K562 (cell line): ENCODE results near the gene ENPP5. TPM values are rescaled to one million over a fixed set of nuclear protein-coding genes. Genes with fewer than 3 reads are reported as not detected.

ENCODE experiments used
- CBX2 ChIP-seq: fragments of 200-600 bp; sonication (generic); IDR thresholded peaks from one replicate; pipeline ENCODE4 v1.6.1; 2012; ENCODE audit warnings: mild to moderate bottlenecking, low read length, inconsistent platforms; ENCODE audit not compliant: insufficient read depth, poor library complexity, severe bottlenecking
- HES1 ChIP-seq: fragments of 450-650 bp; IDR thresholded peaks from 2 replicates; pipeline ENCODE4 v1.6.1; 2016; ENCODE audit warnings: low read depth, mild to moderate bottlenecking, moderate library complexity
- NELFE ChIP-seq: IDR thresholded peaks from 2 replicates; pipeline ENCODE4 v1.6.1; 2011; ENCODE audit warnings: mild to moderate bottlenecking; ENCODE audit not compliant: insufficient read depth, insufficient read length
- PHF20 ChIP-seq: fragments of 450-650 bp; IDR thresholded peaks from 2 replicates; pipeline ENCODE4 v1.6.1; 2018; ENCODE audit not compliant: partially characterized antibody
- ZBTB43 ChIP-seq: sonication (generic); formaldehyde crosslinking; IDR thresholded peaks from 2 replicates; pipeline ENCODE4 v1.8.0; 2023; ENCODE audit warnings: mild to moderate bottlenecking, missing genetic modification reagents
- ZBTB49 ChIP-seq: sonication (generic); formaldehyde crosslinking; IDR thresholded peaks from 2 replicates; pipeline ENCODE4 v1.8.0; 2022; ENCODE audit warnings: missing genetic modification reagents, mild to moderate bottlenecking, borderline replicate concordance
- ZNF318 ChIP-seq, 2 experiments: fragments of 450-650 bp; IDR thresholded peaks; 2 replicates each; pipeline ENCODE4 v1.6.1; 2016; ENCODE audit warnings: mild to moderate bottlenecking in 2 of 2, borderline replicate concordance in 1 of 2, low read depth in 1 of 2, moderate library complexity in 1 of 2
- ZNF395 ChIP-seq: fragments of 200-800 bp; sonication (Bioruptor generic); IDR thresholded peaks from 2 replicates; pipeline ENCODE4 v1.6.1; 2017; ENCODE audit warnings: missing genetic modification characterization, missing compliant biosample characterization
- polyA plus RNA-seq, 8 experiments: library from polyadenylated mRNA; depleted of rRNA in 4 of 8; stranded (reverse) in 5 of 8; unstranded in 3 of 8; fragments of >200 nt; fragmentation: Nextera tagmentation in 2 of 8; fragmentation: Illumina TruSeq in 1 of 8; extraction: Ambion mirVana in 2 of 8; extraction: Trizol in 1 of 8; gene quantifications; 2 replicates each; pipeline versions ENCODE4 v1.2.1 to v1.2.3, GENCODE V29; 2011 to 2014; ENCODE audit warnings: inconsistent platforms in 1 of 8, missing spikeins in 1 of 8
- total RNA-seq, 7 experiments: library from RNA; depleted of rRNA in 6 of 7; stranded (reverse); fragments of >200 nt in 6 of 7; fragmentation: Illumina TruSeq in 2 of 7; extraction: Trizol in 2 of 7; gene quantifications; 2 replicates each; pipeline versions ENCODE4 v1.2.1 to v1.2.3, GENCODE V29; 2011 to 2021; ENCODE audit warnings: low replicate concordance in 1 of 7

ENPP5 gene
- total and polyA plus RNA-seq, 9 of the 15 experiments (the other 6 are each of a cell fraction or from before 2014, with no cell fraction given): not detected

- TF ChIP-seq ZBTB49: no peak
- TF ChIP-seq CBX2: no peak
- no peak for TF ChIP-seq ZNF395 (CRISPR knock-in tag)
- TF ChIP-seq PHF20: no peak
- no peak for TF ChIP-seq NELFE
- no peak for TF ChIP-seq HES1
- no peak for TF ChIP-seq ZBTB43 (CRISPR knock-in tag)
- no peak for TF ChIP-seq ZNF318 (IDR thresholded peaks at IDR 0.05; ENCODE audit: borderline replicate concordance in 1 of 2, low read depth in 1 of 2)
Measured at GRCh38 chr6:46135176-46135575, 35.6 kb downstream of the ENPP5 start (continued).
